T-helper 9 cell (primary cell): ENCODE measurements around the gene EXOC3.
"Not testable (repeated sequence)": the region's sequence is repeated elsewhere in the genome, so short reads cannot be mapped to it uniquely, and the experiment has no call there.

Source experiments
- DNase-seq: peaks from one replicate; pipeline ENCODE4 v3.0.0-alpha.2; 2020

Gene EXOC3

GRCh38 chr5:407801-408268 lies 35.1 kb upstream of the EXOC3 start:
- no peak for DNase-seq

- DNase-seq, result no peak
These were observed 32.0 kb upstream of the EXOC3 start for GRCh38 chr5:410911-411517.

- DNase-seq, result no peak
These were observed 31.2 kb upstream of the EXOC3 start for GRCh38 chr5:411728-412127.

- DNase-seq, result not testable (repeated sequence)
These were observed 27.7 kb upstream of the EXOC3 start for GRCh38 chr5:414991-415927.

- DNase-seq, result no peak
These were observed 26.9 kb upstream of the EXOC3 start for GRCh38 chr5:415928-416635.

GRCh38 chr5:416636-416960 lies 26.4 kb upstream of the EXOC3 start:
- DNase-seq, result no peak

- no peak for DNase-seq
These were observed 25.4 kb upstream of the EXOC3 start for GRCh38 chr5:417301-418161.

GRCh38 chr5:418162-419121 lies 24.5 kb upstream of the EXOC3 start:
- no peak for DNase-seq

- DNase-seq, result no peak
These were observed 23.0 kb upstream of the EXOC3 start for GRCh38 chr5:419970-420369.

- DNase-seq, result no peak
These were observed 22.2 kb upstream of the EXOC3 start for GRCh38 chr5:420632-421286.

GRCh38 chr5:421287-421880 lies 21.6 kb upstream of the EXOC3 start:
- DNase-seq, result no peak

GRCh38 chr5:421901-422300 lies 21.1 kb upstream of the EXOC3 start:
- DNase-seq, result no peak

- DNase-seq, result no peak
These were observed 20.4 kb upstream of the EXOC3 start for GRCh38 chr5:422323-423232.

- DNase-seq, result no peak
These were observed 19.8 kb upstream of the EXOC3 start for GRCh38 chr5:423233-423565.

- DNase-seq, result no peak
These were observed 19.2 kb upstream of the EXOC3 start for GRCh38 chr5:423626-424261.

GRCh38 chr5:424301-425110 lies 18.5 kb upstream of the EXOC3 start:
- no peak for DNase-seq

- no peak for DNase-seq
These were observed 17.3 kb upstream of the EXOC3 start for GRCh38 chr5:425714-426113.

- no peak for DNase-seq
These were observed 16.5 kb upstream of the EXOC3 start for GRCh38 chr5:426392-426976.
